GM19438 (cell line): Measurements from ENCODE around the gene PPP1R3G.

Source experiments
- ATAC-seq: cut with Tn5 transposase; IDR thresholded peaks from one replicate; pipeline ENCODE4 v1.9.1; 2021; ENCODE audit warnings: low read depth; ENCODE audit not compliant: unreplicated experiment

The PPP1R3G gene

DNA sequence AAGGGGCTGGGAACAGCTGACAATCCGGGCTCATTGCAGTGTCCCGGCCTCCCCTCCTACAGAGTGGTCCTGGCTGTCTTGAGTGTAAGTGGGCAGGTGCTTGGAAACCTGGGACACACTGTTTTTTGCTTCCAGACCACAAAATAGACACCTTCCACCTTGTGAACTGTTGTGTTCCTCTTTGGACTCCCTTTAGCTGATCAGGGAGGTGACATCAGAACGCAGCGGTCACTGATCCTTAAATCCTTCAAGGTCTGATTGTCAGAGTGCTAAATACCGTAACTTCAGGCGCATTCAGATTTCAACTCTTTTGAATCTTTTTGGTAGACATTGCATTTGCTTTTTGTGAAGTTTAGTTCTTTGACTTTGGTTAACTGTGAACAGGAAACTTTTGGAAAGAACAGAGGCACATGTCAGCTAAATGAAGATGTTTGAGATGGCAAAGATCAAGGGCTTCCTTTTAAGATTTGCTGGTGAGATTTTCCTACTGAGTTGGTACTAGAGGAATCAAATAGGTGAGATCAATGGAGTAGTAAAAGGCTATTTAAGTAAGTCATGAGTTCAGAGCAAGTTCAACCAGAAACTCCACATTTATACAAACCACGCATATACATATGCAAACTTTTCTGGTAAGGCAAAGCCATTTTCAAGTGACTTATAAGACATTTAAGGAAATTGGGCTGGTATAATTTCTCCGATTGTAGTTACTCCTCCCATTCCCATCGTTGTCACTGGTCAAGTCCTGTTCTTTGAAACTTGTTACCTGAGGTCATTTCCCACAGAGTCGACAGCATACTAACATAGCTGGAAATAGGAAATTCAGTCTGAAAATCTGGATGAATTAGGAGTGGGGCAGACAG, 6.3 kb downstream of the PPP1R3G start:
- ATAC-seq: no peak

DNA sequence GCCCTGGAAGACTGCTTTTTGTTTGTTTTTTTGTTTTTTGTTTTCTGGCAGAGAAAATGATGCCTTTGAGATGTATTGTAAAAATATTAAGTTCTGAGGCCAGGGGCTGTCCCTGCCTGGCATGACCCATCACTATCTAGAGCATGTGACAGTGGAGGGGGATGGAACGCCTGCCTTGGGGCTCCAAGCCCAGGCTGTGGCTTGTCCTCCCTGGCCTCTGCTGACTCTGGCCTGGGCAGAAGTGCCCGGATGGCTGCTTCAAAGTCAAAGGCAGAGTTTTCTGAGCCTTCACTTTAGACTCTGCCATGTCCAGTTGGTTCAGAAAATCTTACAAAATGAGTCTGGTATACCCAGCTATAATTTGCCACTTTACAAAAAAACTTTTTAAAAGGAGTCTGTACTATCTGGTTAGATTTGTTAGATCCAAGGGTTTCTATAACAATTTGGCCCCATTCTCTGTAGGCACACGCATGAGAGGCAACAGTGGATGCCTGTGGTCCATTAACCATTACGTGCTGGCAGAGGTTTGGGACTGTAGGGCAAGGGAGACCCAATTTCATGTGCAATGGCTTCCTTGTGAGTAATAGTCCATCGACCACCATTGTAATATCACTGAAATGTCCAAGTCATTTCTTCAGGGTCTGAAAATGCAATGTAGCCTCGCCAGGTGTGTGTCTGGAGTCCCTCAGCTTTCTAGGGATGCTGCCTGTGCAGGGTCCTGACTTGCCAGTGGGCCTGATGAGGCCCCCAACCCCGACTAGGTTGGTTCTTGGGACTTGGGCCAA, 8.3 kb downstream of the PPP1R3G start:
- no peak for ATAC-seq

DNA sequence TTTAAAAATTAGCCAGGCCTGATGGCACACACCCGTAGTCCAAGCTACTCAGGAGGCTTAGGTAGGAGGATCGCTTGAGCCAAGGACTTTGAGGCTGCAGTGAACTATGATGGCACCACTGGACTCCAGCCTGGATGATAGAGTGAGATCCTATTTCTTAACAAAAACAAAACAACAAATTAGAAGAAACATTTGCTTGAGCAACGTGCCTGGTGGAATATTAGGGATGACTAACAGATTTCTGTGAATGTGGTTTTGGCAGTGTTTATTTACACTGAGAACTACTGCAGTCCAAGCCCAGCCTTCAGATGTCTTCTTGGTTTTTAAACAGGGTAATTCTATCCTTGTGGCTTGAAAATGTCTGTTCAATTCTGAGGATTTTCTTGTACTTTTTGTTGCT, 9.2 kb downstream of the PPP1R3G start:
- ATAC-seq: no peak

DNA sequence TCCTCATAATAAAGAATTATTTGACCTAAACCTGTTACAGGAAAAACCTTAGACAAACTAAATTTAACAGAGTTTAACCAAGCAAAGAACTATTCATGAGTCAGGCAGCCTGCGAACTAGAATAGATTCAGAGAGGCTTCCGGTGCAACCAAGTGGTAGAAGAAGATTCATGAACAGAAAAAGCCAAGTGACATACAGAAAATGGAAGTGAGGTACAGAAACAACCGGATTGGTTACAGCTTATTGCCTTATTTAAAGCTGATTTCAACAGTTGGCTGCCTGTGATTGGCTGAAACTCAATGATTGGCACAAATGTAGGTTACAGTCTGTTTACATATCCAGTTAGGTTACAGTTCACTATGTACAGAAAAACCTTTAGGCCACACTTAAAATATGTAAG, 10.1 kb downstream of the PPP1R3G start:
- peak; percentile 57 for ATAC-seq

DNA sequence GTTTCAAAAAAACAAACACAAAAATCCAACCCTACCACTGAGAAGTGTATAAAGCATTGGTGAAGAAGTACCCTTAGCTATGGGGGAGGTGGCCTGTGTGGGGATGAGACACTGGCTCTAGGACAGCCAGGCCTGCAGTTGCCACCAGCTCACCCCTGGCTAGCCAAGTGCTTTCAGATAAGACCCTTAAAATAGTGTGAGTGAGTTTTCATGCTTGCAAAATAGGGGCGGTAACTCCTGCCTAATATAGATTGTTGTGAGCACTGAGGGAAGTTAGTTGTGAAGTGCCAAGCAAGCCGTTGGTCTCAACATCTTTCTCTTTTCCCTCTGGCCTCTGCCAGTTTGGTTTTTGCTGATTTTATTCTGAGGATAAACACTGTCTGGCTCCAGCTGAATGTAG, 11.3 kb downstream of the PPP1R3G start:
- no peak for ATAC-seq

DNA sequence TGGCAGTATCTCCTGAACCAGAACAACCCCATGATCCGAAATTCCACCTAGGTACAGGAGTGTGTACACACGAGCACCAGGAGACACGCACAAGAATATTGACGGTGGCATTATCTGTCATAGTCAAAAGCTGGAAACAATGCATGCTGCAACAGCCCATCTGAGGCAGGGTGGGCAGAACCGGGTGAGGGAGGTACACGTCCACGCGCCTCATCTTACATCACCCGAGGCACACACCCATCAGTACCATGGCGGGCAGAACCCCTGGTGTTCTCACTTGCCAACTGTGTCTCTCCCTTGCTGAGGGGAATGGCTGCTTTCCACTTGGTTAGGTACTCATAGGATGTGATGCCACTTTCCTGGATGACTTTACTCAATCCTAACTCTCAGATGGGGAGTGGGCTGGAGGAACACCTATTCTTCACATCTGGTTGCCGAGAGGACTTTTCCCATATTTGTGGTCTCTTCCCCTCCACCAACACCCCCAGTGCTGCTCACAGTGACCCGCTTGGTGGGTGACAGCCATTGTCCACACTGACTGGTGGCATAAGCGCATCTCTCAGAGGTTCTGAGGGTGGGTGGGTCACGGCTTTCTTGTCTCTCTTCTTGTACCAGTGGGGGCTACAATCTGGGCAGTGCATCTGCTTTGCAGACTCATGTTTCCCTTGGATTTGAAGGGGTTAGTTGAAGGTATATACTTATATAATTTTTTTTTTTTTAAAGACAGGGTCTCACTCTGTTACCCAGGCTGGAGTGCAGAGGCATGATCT, 13.5 kb downstream of the PPP1R3G start:
- no peak for ATAC-seq

DNA sequence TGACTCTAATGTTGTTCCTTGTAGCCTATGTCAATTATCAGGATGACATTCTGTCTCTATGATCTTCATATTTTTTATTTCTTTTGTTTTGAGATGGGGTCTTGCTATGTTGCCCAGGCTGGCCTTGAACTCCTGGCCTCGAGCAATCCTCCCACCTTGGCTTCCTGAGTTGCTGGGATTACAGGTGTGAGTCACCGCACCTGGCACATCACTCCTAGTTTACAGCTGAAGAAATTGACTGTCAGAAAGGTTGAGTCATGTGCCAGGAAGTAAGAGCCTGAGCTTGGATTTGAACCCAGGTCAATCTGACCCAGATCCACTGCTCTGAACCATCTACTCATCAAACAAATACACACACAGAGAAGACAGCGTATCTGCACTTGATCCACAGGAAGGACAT, 14.4 kb downstream of the PPP1R3G start:
- ATAC-seq: no peak

DNA sequence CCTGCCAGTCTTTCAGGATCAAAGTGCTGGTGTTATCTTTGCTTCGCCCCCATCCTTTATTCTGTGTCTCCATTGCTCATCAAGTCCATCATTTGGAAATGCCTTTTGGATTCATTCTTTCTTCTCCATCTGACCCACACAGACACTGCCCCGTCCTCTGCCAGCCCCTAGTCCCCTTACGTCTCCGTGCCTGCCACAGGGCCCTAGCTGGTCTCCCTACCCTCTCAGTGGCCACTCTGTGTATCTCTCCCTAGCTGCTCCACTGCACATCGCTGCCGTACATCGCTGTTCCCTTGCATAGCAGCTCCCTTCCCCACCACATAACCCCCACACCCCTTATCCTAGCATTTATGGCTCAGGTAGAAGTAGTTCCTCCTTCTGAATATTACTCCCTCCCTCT, 15.7 kb downstream of the PPP1R3G start:
- no peak for ATAC-seq

DNA sequence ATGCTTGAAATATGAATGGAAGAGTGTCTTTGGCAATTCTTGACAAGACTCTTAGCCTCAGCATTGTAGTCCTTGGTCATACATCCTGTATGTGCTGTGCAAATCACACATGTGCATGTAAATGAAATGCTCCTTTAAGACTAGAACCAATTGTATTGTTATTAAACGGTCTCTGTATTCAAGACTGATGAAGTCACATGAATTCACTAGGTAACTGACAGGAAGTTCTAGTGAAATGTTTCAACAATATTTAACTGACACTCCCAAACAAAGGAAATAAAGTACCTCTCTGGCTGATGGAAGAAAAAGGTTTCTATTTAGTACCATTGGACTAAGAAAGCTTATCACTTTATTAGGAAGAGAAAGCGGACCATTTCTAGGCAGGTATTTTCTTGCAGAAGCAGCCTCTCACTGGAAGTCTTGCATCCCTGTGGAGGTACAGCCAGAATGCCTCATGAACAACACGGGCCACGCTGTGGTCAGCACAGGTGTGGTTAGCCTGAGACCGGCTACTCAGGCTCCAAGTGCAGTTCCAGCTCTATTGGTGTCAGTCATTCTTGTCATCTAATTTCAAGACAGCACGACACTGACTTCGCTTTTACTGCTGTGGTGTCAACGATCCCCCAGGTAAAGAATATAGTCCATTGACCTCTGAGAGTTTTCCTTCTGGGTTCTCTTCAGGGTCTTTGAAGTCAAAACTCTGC, 17.3 kb downstream of the PPP1R3G start:
- no peak for ATAC-seq

DNA sequence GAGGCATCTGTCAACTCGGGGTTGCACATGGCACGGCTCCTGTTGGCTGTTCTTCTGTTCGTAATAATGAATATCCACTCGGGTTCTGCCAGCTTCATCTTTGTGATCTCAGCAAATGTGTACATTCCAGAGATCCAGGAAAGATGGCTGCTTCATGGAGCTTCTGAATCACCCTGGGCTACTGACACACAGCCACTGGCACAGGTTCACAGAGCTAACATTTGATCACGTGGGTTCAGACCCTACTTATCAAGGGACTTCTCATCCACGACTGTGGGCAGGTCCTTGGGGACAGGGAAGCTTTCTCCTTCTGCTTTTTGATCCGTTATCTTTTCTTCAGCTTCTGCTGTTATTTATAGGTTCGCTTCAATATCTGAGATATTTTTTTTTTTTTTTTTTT, 18.1 kb downstream of the PPP1R3G start:
- no peak for ATAC-seq

DNA sequence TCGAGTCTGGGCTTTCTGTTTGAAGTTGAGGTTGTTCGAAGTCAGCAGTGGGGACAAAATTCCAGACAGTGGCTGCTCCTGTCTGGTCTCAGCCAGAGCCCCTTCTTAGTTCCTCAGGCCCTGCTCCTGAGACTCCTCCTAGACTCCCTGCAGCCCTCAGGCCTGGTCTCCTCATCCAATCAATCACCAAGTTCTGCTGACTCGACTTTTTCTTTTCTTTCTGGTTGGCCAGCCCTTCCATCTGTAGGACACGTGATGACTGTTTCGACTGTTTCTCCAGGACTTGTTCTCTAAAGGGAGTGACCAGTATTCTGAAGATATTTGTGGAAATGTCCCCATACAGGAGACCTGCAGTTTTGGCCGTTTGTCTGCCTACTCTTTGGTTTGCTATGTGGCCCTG, 19.5 kb downstream of the PPP1R3G start:
- no peak for ATAC-seq

DNA sequence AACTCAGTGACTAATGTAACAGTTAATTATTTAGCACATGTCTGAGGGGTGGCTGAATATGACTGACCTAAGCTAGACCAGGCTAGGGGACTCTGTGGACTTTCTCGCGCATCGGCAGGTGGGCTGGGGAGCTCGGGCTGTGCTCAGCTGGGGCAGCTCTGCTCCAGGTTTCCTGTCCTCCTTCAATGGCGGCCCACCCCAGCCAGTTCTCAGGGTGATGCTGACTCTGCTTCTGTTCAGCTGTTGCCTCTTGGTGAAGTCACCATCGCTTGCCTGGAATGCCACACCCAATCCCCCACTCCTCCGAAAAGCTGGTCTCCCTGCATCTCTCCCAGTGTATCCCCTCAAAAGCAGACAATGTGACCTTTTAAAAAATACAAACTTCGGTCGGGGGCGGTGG, 20.0 kb downstream of the PPP1R3G start:
- ATAC-seq: no peak

DNA sequence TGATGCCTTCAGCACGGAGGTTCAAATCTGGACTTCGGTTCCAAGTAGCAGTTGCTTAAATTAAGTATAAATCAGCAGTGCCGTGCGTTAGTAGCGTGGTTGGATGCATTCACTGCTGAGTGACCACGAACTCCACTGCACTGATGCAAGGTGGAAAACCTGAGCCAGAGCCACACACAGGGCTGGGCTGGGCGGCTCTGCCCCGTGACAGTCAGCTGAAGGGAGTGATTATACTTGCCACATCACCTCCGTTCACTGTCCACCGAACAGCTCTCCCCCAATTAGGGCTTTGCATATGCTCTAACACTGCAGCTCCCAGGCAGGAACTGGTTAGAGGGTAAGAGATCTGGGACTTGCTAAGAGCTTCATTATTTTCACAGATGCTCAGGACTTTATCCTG, 22.2 kb downstream of the PPP1R3G start:
- ATAC-seq: no peak

DNA sequence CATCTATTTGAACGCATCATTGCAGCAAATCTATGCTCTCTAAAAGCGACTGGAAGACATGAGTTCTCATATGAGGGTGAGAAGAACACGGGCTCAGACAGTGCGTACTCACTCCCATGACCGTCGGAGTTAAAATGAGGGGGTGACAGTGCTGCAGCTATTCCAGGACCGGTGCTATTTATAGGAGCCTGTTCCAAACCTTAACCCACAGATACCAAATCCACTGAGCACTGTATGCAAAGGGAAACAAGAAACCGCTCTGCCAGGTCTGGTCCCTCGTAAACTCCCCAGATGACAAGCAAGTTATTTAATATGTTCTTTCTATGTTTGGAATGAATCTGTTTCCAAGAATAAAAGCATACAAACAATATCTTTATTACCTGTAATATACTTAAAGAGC, 22.9 kb downstream of the PPP1R3G start:
- ATAC-seq: no peak

DNA sequence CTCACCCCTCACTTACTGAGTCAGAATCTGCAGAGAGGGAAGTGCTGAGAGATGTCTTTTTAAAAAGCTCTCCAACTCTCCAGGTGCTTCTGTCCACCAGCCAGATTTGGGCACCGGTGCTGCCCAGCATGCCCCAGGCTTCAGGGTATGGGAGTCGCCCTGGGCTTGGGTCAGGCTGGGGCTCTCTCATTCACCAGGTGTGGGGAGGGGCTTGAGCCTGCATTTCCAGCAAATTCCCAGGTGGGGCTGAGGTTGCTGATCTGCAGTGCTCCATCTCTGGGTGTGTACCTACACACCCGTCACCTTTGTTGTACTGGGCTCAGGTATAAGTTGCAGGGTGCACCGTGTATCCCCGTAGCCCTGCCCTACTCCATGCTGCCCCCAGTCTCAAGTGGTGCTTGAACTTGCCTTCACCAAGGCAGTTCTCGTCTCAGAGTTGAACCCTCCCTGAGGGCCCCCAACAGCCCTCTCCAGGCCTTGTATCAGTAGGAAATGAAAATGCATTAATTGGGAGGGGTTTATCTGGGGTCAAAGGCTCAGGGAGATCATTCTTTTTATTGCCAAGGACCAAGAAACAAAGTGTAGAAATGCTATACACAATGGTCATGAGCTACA, 23.5 kb downstream of the PPP1R3G start:
- no peak for ATAC-seq

DNA sequence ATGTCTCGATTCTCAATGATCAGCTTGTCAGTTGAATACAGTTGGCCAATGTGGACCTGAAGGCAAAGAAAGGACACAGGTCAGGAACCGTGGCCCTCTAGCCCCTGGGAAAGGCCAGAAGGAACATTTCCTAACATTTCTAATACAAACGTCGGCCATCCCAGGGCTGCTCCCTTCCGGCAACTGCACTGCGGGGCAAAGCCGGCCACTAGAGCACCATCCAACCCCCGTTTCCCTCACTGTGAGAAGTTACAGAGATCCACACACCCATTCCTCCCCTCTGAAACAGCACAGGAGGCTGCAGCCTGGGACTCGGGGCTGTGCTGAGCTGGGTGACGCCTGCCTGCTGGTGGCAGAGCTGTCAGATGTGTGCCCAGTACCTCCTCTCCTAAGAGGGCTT, 24.3 kb downstream of the PPP1R3G start:
- no peak for ATAC-seq

DNA sequence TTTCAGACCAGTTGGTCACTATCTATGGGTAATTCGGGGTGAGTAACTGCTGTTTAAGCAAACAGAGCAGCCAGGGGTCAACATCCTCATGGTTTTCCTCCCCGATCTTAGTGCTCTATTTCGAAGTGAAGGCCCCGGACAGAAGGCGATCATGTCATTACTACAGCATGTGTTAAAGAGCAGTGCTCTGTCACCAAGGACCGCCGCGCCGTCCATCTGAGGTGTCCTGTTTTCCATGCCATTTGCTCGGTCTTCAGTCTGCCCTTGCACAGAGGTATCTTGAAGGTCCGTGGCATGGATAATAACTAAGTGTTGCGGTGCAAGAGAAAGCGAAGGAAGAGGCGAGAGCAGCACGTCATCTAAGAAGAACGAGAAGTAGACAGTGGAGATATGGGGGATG, 25.1 kb downstream of the PPP1R3G start:
- ATAC-seq: no peak

DNA sequence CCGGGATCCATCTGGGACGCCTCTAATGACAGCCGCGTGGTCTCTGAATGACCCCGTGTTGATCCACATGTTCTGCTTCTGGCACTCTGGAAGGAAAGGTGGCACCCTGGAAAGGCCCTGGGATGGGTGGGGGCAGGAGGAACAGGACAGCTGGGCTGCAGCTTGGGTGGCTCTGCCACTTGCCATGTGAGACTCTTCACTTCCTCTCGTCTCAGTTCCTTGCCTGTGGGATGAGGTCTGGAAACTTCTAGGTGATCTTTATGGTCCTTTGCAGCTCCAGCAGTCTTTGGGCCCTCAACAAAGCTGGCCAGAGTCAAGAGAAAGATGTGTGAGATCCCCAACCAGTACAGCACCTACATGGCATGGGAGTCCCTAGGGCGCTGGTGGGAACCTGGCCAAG, 26.5 kb downstream of the PPP1R3G start:
- no peak for ATAC-seq

DNA sequence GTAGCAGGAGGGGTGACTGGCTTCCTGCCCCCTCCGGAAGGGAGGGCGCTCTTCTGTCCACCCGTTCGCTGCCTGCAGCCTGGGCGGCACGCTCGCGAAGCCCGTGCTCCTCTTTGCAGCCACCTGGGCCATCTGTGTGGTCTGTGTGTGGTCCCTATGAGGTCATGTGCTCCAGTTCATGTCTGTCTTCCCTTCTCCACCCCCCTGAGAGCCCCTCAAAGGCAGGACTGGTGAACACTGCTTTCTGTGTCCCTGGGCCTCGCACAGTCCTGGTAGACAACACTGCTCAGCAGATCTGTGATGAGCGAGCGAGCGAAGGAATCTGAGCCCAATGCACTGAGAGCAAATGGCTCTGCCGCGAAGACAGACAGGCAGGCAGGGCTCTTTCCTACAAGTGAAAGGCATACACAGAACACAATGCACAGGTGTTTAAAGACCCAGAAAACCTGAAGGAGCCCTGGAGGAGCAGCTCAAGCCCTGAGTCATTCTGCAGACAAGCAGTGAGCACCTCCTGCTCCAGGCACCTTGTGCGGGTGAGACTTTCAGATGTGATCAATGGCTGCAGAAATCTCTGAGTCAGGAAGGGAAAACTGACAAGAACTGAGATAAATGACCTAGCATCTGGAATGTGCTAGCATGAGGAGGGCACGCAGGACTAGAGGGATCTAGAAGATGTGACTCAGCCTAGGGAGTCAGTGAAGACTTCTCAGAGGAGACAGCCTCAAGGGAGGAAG, 27.1 kb downstream of the PPP1R3G start:
- no peak for ATAC-seq

DNA sequence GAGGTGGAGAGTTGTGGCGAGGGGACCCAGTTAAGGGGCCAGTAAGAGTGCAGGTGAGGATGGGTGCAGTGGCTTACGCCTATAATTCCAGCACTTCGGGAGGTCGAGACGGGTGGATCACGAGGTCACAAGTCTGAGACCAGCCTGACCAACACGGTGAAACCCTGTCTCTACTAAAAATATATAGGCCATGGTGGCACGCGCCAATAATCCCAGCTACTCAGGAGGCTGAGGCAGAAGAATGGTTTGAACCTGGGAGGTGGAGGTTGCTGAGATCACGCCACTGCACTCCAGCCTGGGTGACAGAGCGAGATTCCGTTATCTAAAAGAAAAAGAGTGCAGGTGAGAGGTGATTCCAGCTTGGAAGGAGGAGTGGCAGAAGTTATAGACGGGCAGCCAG, 28.0 kb downstream of the PPP1R3G start:
- ATAC-seq: no peak
